LNCaP clone FGC (cell line): ENCODE data around the gene CD99L2.

Experiments
- DNase-seq: peaks from one replicate; pipeline ENCODE4 v3.0.0-alpha.2; 2011; ENCODE audit warnings: low read depth
- H3K4me3 ChIP-seq: 2 replicates; pipeline ENCODE4 v1.5.1; 2011; ENCODE audit warnings: mild to moderate bottlenecking, low read depth, low read length, control low read depth
- TF ChIP-seq, protein P1 (sequence below): IDR thresholded peaks from 2 replicates; pipeline ENCODE4 v1.5.1; 2012; ENCODE audit warnings: mild to moderate bottlenecking; ENCODE audit not compliant: control insufficient read depth, insufficient read depth; ENCODE audit errors: extremely low read depth

CD99L2 gene

GRCh38 chrX:150846130-150846529, 52.3 kb downstream of the CD99L2 start:
- TF ChIP-seq, protein P1, sequence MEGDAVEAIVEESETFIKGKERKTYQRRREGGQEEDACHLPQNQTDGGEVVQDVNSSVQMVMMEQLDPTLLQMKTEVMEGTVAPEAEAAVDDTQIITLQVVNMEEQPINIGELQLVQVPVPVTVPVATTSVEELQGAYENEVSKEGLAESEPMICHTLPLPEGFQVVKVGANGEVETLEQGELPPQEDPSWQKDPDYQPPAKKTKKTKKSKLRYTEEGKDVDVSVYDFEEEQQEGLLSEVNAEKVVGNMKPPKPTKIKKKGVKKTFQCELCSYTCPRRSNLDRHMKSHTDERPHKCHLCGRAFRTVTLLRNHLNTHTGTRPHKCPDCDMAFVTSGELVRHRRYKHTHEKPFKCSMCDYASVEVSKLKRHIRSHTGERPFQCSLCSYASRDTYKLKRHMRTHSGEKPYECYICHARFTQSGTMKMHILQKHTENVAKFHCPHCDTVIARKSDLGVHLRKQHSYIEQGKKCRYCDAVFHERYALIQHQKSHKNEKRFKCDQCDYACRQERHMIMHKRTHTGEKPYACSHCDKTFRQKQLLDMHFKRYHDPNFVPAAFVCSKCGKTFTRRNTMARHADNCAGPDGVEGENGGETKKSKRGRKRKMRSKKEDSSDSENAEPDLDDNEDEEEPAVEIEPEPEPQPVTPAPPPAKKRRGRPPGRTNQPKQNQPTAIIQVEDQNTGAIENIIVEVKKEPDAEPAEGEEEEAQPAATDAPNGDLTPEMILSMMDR: no peak
- H3K4me3 ChIP-seq: no peak overlapping the region
- no peak for DNase-seq

DNA sequence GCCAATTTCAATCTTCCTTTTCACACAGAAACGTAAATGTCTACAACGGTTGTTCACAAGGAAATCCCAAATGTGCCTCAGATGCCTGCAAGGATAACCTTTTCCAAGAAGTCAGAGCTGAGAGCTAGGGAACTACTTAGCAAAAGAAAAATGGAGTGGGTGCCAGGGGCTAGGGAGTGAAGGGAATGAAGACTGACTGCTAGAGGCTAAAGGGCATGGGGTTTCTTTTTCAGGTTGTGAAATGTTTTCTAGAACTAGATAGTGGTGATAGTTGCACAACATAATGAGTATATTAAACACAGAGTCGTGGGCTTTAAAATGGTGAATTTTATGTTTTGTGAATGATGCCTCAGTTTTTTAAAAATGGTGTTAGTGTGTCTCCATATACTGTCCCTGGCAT, 53.4 kb downstream of the CD99L2 start:
- DNase-seq: no peak
- TF ChIP-seq, protein P1: no peak
- no peak overlapping the region for H3K4me3 ChIP-seq

- no peak for DNase-seq
- TF ChIP-seq, protein P1: no peak
- H3K4me3 ChIP-seq: no peak overlapping the region
Measured at GRCh38 chrX:150844016-150844415, 54.5 kb downstream of the CD99L2 start.

- no peak overlapping the region for H3K4me3 ChIP-seq
- TF ChIP-seq, protein P1: no peak
- DNase-seq: no peak
Measured at GRCh38 chrX:150842198-150842685, 56.2 kb downstream of the CD99L2 start.

DNA sequence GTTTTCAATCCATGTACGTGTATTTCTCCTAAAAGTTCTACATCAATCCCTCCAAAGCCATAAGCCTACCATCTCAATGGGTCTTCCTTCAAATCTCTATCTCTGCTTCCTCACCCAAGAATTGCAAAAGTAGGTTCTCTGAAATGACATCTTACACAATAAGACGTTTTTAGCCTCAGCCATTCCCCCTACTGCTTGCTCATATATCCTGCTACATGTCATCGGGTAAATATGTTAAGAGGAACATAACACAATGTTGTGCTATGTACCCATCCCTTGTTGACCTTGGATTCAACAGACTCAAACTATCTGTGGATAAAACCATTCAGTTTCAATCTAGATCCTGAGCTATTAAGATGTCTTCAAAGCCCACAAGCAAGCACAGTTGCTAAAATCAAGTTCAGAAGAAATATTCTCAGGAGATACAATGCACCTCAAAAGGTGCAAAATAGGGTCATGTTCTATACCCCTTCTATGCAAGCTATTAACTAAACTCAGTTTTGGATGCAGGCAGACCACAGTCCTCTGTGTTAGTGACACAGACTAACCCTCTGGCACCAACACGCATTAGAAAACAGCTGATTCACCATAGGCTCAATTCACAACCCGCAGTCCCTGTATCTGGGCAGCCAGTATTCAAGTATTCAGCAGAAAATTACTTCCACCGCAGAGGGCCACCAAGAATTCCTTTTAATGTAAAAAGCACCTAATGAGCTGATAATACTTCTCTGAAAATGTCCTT, 56.8 kb downstream of the CD99L2 start:
- no peak for DNase-seq
- TF ChIP-seq, protein P1: no peak
- no peak overlapping the region for H3K4me3 ChIP-seq

DNA sequence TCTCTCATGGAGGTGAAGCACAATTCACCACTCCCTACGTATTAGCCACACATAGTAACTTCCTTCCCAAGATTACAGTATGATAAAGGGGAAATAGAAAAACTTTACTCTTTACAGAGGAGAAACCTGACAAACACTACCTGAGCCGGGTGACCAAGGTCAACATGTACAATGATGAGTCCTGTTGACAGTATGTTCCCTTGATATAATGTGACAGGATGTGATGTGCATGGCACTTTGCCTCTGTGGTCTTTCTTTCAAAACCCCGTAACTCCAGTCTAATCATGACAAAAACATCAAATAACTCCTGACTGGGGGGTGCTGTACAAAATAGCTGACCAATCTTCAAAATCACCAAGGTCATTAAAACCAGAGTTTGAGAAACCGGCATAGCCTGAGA, 60.6 kb downstream of the CD99L2 start:
- H3K4me3 ChIP-seq: no peak overlapping the region
- no peak for DNase-seq
- TF ChIP-seq, protein P1: no peak

DNA sequence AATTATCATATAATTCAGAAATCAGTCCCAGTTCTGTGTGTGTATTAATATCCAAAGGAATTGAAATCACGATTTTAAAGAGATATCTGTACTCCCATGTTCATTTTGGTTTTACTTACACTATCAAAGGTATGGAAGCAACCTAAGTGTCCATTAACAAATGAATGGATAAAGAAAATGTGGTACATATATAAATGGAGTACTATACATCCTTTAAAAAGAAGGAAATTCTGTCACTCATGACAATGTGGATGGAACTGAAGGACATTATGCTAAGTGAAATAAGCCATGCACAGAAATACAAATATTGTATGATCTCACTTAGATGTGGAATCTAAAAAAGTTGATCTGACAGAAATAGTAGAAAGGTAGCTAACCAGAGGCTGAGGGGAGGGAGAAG, 63.8 kb downstream of the CD99L2 start:
- no peak for DNase-seq
- H3K4me3 ChIP-seq: no peak overlapping the region
- TF ChIP-seq, protein P1: no peak
